ENCODE measurements around the gene IPO7.

DNA sequence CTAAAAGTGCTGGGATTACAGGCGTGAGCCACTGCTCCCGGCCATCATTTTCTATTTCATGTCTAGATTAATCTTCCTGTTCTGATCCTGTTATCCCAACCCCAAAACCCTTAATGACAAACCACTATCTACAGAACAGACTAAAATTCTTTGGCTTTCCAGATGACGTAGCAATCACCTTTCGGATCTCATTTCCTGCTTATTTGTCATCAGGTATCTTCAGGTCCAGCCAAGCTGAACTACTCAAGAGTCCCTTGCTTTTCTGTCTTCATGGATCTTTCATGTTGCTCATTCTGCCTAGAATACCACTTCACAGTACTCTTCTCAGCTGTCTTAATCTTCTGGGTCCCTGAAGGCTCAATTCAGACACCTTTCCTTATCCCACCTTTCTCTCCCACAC is 27.4 kb upstream of the IPO7 start:
- TF ChIP-seq, protein P1, sequence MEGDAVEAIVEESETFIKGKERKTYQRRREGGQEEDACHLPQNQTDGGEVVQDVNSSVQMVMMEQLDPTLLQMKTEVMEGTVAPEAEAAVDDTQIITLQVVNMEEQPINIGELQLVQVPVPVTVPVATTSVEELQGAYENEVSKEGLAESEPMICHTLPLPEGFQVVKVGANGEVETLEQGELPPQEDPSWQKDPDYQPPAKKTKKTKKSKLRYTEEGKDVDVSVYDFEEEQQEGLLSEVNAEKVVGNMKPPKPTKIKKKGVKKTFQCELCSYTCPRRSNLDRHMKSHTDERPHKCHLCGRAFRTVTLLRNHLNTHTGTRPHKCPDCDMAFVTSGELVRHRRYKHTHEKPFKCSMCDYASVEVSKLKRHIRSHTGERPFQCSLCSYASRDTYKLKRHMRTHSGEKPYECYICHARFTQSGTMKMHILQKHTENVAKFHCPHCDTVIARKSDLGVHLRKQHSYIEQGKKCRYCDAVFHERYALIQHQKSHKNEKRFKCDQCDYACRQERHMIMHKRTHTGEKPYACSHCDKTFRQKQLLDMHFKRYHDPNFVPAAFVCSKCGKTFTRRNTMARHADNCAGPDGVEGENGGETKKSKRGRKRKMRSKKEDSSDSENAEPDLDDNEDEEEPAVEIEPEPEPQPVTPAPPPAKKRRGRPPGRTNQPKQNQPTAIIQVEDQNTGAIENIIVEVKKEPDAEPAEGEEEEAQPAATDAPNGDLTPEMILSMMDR (optimal IDR thresholded peaks at IDR 0.05 in 1 of 3, IDR thresholded peaks at IDR 0.05 in 1 of 3, conservative IDR thresholded peaks at IDR 0.05 in 1 of 3; ENCODE audit: extremely low read depth in 1 of 3, insufficient read depth in 2 of 3, low read length in 3 of 3), result no peak
- no peak for TF ChIP-seq EZH2 (IDR thresholded peaks at IDR 0.05; ENCODE audit: low read length)

Data from keratinocyte (primary cell).